Activated effector memory CD4-positive, alpha-beta T cell treated with Interleukin-2 at 50 U/mL for 16 hours (primary cell): Measurements from ENCODE around the gene CCDC70.
"Not testable (repeated sequence)": the region's sequence is repeated elsewhere in the genome, so short reads cannot be mapped to it uniquely, and the experiment has no call there.

ENCODE experiments used
- DNase-seq: peaks from one replicate; pipeline ENCODE4 v3.0.0-alpha.2; 2020

CCDC70 gene

GRCh38 chr13:51865838-51866237 is 4.1 kb downstream of the CCDC70 start:
- no peak for DNase-seq

- no peak for DNase-seq
Measured at GRCh38 chr13:51867062-51867461, 5.3 kb downstream of the CCDC70 start.

- DNase-seq: no peak
Measured at GRCh38 chr13:51869916-51870315, 8.1 kb downstream of the CCDC70 start.

GRCh38 chr13:51870616-51871015 is 8.8 kb downstream of the CCDC70 start:
- DNase-seq: no peak

GRCh38 chr13:51873117-51873798 is 11.5 kb downstream of the CCDC70 start:
- no peak for DNase-seq

GRCh38 chr13:51873837-51874236 is 12.1 kb downstream of the CCDC70 start:
- no peak for DNase-seq

- no peak for DNase-seq
Measured at GRCh38 chr13:51874651-51875050, 12.9 kb downstream of the CCDC70 start.

- DNase-seq: no peak
Measured at GRCh38 chr13:51879133-51879532, 17.4 kb downstream of the CCDC70 start.

- DNase-seq: no peak
Measured at GRCh38 chr13:51881296-51881695, 19.5 kb downstream of the CCDC70 start.

GRCh38 chr13:51882570-51883225 is 20.9 kb downstream of the CCDC70 start:
- no peak for DNase-seq

- no peak for DNase-seq
Measured at GRCh38 chr13:51883226-51883600, 21.4 kb downstream of the CCDC70 start.

GRCh38 chr13:51885651-51886050 is 23.9 kb downstream of the CCDC70 start:
- DNase-seq: no peak

GRCh38 chr13:51887468-51887867 is 25.7 kb downstream of the CCDC70 start:
- no peak for DNase-seq

GRCh38 chr13:51892657-51893056 is 30.9 kb downstream of the CCDC70 start:
- no peak for DNase-seq

- no peak for DNase-seq
Measured at GRCh38 chr13:51894239-51894638, 32.5 kb downstream of the CCDC70 start.

GRCh38 chr13:51895906-51896888 is 34.4 kb downstream of the CCDC70 start:
- DNase-seq: peak; percentile 12

- DNase-seq: no peak
Measured at GRCh38 chr13:51900471-51900870, 38.7 kb downstream of the CCDC70 start.

- DNase-seq: no peak
Measured at GRCh38 chr13:51902776-51903175, 41.0 kb downstream of the CCDC70 start.

- DNase-seq: no peak
Measured at GRCh38 chr13:51905787-51906186, 44.0 kb downstream of the CCDC70 start.

- DNase-seq: no peak
Measured at GRCh38 chr13:51906581-51906980, 44.8 kb downstream of the CCDC70 start.

GRCh38 chr13:51907040-51907732 is 45.4 kb downstream of the CCDC70 start:
- DNase-seq: no peak

GRCh38 chr13:51909265-51909664 is 47.5 kb downstream of the CCDC70 start:
- DNase-seq: not testable (repeated sequence)

- no peak for DNase-seq
Measured at GRCh38 chr13:51910508-51910907, 48.7 kb downstream of the CCDC70 start.
